ENCODE data around the gene PLD5.
"Not testable (repeated sequence)": the region's sequence is repeated elsewhere in the genome, so short reads cannot be mapped to it uniquely, and the experiment has no call there.

DNA sequence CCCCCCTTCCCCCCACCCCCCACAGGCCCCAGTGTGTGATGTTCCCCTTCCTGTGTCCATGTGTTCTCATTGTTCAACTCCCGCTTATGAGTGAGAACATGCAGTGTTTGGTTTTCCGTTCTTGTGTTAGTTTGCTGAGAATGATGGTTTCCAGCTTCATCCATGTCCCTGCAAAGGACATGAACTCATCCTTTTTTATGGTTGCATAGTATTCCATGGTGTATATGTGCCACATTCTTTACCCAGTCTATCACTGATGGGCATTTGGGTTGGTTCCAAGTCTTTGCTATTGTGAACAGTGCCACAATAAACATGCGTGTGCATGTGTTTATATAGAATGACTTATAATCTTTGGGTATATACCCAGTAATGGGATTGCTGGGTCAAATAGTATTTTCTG lies 466.3 kb downstream of the PLD5 start:
- TF ChIP-seq, protein P1, sequence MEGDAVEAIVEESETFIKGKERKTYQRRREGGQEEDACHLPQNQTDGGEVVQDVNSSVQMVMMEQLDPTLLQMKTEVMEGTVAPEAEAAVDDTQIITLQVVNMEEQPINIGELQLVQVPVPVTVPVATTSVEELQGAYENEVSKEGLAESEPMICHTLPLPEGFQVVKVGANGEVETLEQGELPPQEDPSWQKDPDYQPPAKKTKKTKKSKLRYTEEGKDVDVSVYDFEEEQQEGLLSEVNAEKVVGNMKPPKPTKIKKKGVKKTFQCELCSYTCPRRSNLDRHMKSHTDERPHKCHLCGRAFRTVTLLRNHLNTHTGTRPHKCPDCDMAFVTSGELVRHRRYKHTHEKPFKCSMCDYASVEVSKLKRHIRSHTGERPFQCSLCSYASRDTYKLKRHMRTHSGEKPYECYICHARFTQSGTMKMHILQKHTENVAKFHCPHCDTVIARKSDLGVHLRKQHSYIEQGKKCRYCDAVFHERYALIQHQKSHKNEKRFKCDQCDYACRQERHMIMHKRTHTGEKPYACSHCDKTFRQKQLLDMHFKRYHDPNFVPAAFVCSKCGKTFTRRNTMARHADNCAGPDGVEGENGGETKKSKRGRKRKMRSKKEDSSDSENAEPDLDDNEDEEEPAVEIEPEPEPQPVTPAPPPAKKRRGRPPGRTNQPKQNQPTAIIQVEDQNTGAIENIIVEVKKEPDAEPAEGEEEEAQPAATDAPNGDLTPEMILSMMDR (IDR thresholded peaks at IDR 0.05) = not testable (repeated sequence)
- not testable (repeated sequence) for TF ChIP-seq POLR2A (IDR thresholded peaks at IDR 0.05)

Data from body of pancreas (tissue), 4 donors.